Activated CD8-positive, alpha-beta T cell treated with anti-CD3 and anti-CD28 coated beads, Interleukin-2, amount 10 ng/mL, durations not matched to agents 7 days and 5 days (primary cell): ENCODE measurements around the gene CDH4. TPM values are rescaled to one million over a fixed set of nuclear protein-coding genes. Genes with fewer than 3 reads are reported as not detected.

Experiments used
- ATAC-seq: fragments of 150-1000 bp; cut with Tn5 transposase; one replicate; pipeline ENCODE4 v1.10.0; 2021; ENCODE audit warnings: moderate library complexity
- CTCF ChIA-PET: fragments of 350-600 bp; sonication (Branson Sonifier 250); formaldehyde crosslinking; loops from one replicate; lab custom pipeline; 2021; ENCODE audit warnings: antibody characterized with exemption; lab: Charles Lee
- POLR2A ChIA-PET: fragments of 350-600 bp; sonication (Branson Sonifier 250); formaldehyde crosslinking; loops from one replicate; lab custom pipeline; 2021; ENCODE audit warnings: antibody characterized with exemption; lab: Charles Lee
- DNase-seq: peaks from one replicate; pipeline ENCODE4 v3.0.0-alpha.2; 2020
- H3K27ac Mint-ChIP-seq: one replicate; pipeline ENCODE4 v1.8.0; 2021; ENCODE audit warnings: mild to moderate bottlenecking, mixed read lengths
- H3K27me3 Mint-ChIP-seq: one replicate; pipeline ENCODE4 v1.8.0; 2021; ENCODE audit warnings: low read depth, mixed read lengths
- H3K36me3 Mint-ChIP-seq: one replicate; pipeline ENCODE4 v1.8.0; 2021; ENCODE audit warnings: low read depth, mixed read lengths
- H3K4me1 Mint-ChIP-seq: one replicate; pipeline ENCODE4 v1.8.0; 2021; ENCODE audit warnings: low read depth, mixed read lengths
- H3K4me3 Mint-ChIP-seq: one replicate; pipeline ENCODE4 v1.8.0; 2021; ENCODE audit warnings: mild to moderate bottlenecking, mixed read lengths
- H3K9me3 Mint-ChIP-seq: one replicate; pipeline ENCODE4 v1.8.0; 2022; ENCODE audit warnings: mixed read lengths; ENCODE audit not compliant: insufficient read depth
- total RNA-seq, 2 experiments: library from RNA; stranded (reverse); gene quantifications; one replicate each; pipeline ENCODE4 v1.2.3, GENCODE V29; 2021

The CDH4 gene
- total RNA-seq, 2 experiments from 2014 or later, result 0.05 to 0.13 TPM

DNA sequence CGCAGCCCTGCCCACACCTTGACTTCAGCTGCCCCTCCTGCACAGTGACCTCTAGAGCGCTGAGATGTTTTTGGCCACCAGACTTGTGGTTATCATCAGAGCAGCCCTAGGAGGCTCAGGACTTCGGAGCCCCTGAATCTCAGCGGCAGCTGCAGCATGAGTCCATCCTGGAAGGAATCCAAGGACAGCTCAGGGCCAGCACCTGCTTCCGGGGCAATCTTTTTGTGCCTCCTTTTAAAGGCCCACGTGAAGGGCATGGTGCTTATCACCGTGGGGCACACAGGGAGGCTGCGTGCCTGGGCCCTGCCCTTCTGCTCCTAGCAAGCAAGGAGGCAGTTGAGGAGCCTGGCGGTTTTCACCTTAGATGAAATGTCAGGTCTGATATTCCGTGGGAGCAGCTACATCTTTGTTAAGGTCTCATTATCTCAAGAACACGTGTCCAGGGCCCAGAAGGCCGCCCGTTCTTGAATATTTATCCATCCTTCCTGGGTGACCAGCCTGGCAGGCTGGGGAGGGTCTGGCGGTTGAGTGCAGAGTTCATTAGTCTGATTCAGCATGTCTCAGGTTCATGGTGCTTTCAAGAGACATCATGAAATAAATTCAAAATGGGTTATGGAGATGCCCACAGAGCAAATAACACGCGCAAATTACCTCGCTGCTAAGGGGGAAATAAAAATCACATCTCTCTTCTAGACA is 421.2 kb downstream of the CDH4 start:
- POLR2A ChIA-PET, result no interaction called here
- ATAC-seq (no peak), DNase-seq (no peak)
- Mint-ChIP-seq H3K4me3 (no peak overlapping the region), H3K27ac (no peak overlapping the region), H3K4me1 (no peaks in the 10 kb centered on the region), H3K9me3 (no peaks in the 10 kb centered on the region), H3K36me3 (no peaks in the 10 kb centered on the region), H3K27me3 (no peaks in the 10 kb centered on the region)
- CTCF ChIA-PET, result no interaction called here

DNA sequence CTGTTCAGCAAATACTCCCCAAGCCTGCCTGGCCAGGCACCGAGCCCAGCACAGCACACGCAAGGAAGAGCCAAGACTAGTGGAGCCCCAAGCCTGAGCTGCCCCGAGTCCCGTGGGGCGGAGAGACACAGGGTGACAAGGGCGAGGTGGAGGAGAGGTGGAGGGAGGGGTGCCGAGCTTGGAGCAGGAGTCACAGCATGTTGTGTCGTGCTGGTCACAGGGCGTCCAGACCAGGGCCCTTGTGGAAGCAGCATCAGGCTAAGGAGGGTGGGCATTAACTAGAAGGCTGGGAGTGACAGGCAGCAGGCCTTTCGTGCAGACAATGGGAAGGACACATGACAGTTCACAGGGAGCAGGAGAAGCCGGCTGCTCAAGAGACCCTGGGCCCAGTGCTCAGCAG is 422.1 kb downstream of the CDH4 start:
- no peak for DNase-seq
- no peak overlapping the region for H3K27ac Mint-ChIP-seq
- H3K4me1 Mint-ChIP-seq, result no peaks in the 10 kb centered on the region
- H3K36me3 Mint-ChIP-seq, result no peaks in the 10 kb centered on the region
- H3K27me3 Mint-ChIP-seq, result no peaks in the 10 kb centered on the region
- H3K4me3 Mint-ChIP-seq, result no peak overlapping the region
- ATAC-seq, result no peak
- no peaks in the 10 kb centered on the region for H3K9me3 Mint-ChIP-seq
- ChIA-PET CTCF (no interaction called here), POLR2A (no interaction called here)

DNA sequence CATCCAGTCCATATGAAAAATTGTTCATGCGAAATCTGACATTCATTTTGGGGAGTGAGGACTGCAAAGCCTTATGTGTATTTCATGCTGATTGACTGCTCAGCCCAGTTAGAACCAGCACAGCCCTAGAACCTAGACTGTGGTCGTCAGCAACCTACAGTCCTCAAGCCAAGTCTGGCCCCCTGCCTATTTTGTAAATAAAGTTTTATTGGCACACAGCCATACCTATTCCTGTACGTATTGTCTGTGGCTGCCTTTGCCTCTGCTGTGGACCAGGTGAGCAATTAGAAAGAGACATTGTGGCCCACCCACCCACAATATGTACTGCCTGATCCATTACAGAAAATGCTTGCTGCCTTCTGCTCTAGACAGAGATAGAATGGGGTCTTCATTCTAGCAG is 422.6 kb downstream of the CDH4 start:
- DNase-seq (no peak), ATAC-seq (no peak)
- ChIA-PET POLR2A (no interaction called here), CTCF (no interaction called here)
- Mint-ChIP-seq H3K9me3 (no peaks in the 10 kb centered on the region), H3K4me3 (no peak overlapping the region), H3K27ac (no peak overlapping the region), H3K36me3 (no peaks in the 10 kb centered on the region), H3K4me1 (no peaks in the 10 kb centered on the region), H3K27me3 (no peaks in the 10 kb centered on the region)

DNA sequence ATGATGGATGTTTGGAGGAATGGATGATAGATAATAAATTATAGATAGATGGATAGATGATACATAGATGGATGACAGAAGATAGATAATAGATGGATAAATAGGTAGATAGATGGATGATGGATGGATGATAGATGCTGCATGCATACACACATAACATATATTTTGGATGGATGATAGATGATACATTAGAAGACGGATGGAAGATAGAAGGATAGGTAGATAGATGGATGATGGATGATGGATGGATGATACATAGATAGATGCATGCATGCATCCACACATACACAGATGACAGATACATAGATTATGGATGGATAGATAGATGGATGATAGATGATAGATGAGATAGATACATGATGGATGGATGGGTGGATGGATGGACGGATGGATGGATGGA is 425.9 kb downstream of the CDH4 start:
- Mint-ChIP-seq H3K27me3 (no peaks in the 10 kb centered on the region), H3K27ac (no peak overlapping the region), H3K9me3 (no peaks in the 10 kb centered on the region), H3K36me3 (no peaks in the 10 kb centered on the region), H3K4me1 (no peaks in the 10 kb centered on the region), H3K4me3 (no peak overlapping the region)
- ChIA-PET POLR2A (no interaction called here), CTCF (no interaction called here)
- DNase-seq (no peak), ATAC-seq (no peak)

DNA sequence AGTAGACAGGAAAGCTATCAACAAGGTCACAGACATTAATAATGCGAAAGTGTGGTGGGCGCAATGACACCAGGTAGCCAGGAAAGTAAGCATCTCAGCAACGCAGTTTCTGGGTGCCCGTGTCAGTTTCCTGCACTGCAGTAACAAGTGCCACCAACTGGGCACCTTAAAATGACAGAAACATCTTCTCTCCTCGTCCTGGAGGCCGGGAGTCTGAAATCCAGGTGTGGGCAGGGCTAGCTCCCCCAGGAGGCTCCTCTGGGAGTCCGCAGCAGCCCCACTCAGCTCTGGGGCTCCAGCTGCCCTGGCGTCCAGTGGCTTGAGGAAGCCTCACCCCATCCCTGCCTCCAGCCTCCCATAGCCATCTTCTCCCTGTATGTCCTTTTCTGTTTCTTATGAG is 426.4 kb downstream of the CDH4 start:
- no peak overlapping the region for H3K4me3 Mint-ChIP-seq
- no peaks in the 10 kb centered on the region for H3K27me3 Mint-ChIP-seq
- no peaks in the 10 kb centered on the region for H3K4me1 Mint-ChIP-seq
- ATAC-seq, result no peak
- no peaks in the 10 kb centered on the region for H3K9me3 Mint-ChIP-seq
- ChIA-PET POLR2A (no interaction called here), CTCF (no interaction called here)
- DNase-seq, result no peak
- H3K27ac Mint-ChIP-seq, result no peak overlapping the region
- no peaks in the 10 kb centered on the region for H3K36me3 Mint-ChIP-seq

DNA sequence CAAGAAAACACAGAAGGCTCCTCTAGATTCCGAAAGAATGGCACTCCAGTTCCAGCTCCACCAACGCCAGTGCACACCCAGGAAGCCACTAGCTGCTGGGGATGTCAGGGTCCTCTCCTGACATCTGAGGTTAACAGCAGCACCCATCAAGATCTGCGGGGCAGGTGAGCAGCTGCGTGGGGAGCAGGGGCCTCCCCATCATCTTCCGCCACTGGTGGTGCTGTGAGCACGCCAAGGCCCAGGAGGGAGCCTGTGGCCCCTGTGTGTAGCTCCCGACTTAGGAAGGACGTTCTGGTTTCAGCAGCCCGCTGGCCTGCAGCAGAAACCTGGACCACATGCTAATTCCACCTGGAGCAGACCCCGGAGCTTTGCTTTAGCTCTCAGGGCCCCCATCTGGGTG is 427.4 kb downstream of the CDH4 start:
- ATAC-seq (no peak), DNase-seq (no peak)
- H3K4me1 Mint-ChIP-seq, result no peaks in the 10 kb centered on the region
- CTCF ChIA-PET, result no interaction called here
- no peaks in the 10 kb centered on the region for H3K36me3 Mint-ChIP-seq
- H3K4me3 Mint-ChIP-seq, result no peak overlapping the region
- H3K27me3 Mint-ChIP-seq, result no peaks in the 10 kb centered on the region
- no peaks in the 10 kb centered on the region for H3K9me3 Mint-ChIP-seq
- POLR2A ChIA-PET, result no interaction called here
- H3K27ac Mint-ChIP-seq, result no peak overlapping the region

DNA sequence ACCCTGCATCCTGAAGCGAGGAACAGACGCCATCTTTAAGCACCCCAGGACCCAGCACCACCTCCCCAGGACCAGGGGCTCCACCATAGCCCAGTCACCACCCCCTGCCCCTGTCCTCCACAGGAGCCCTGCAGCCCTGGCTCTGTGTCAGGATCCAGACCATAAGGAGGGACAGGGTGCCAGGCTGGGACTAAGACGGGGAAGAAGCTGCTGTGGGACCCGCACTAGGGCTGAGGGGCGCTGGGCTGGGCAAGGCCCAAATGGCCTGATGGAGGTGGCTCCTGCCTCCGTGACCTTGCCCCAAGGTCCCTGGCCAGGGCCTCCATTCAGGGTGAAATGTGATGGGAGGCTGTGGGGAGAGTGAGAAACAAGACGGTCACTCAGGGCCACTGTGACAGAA is 428.0 kb downstream of the CDH4 start:
- ChIA-PET CTCF (no interaction called here), POLR2A (no interaction called here)
- Mint-ChIP-seq H3K27me3 (no peaks in the 10 kb centered on the region), H3K36me3 (no peaks in the 10 kb centered on the region), H3K9me3 (no peaks in the 10 kb centered on the region), H3K27ac (no peak overlapping the region), H3K4me3 (no peak overlapping the region), H3K4me1 (no peaks in the 10 kb centered on the region)
- ATAC-seq, result no peak
- DNase-seq, result no peak

DNA sequence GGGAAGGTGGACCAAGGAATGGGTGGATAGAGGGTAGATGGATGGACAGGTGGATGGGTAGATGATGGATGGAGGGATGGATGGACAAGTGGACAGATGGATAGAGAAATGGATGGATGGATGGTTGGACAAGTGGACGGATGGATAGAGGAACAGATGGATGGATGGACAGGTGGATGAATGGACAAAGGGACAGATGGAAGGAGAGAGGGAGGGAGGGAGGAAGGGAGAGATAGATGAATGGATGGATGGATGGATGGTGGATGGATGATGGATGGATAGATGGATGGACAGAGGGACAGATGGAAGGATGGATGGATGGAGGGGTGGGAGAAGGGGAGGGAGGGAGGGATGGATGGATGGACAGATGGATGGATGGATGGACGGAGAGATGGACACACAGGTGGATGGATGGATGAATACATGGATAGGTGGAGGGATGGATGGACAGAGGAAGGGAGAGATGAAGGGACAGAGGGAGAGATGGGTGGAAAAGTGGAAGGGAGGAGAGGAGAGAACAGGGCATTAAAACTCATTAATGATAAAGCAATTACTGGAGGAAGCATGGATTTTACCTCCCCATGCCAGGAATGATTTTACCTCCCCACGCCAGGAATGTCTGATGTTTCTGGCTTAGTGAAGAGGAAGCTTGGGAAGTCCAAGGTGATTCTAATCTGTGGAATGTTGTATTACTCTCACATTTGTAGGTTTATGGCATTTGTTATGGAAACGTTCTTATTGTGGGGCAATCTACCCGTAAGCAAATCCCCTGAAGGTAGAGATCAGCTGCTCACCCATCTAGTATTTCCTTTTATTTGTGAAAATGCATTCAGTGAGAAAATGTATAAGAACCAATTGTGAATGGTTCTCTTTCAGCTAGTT is 430.3 kb downstream of the CDH4 start:
- ChIA-PET POLR2A (no interaction called here), CTCF (no interaction called here)
- no peak for ATAC-seq
- H3K27me3 Mint-ChIP-seq, result no peaks in the 10 kb centered on the region
- H3K4me3 Mint-ChIP-seq, result no peak overlapping the region
- DNase-seq, result no peak
- no peaks in the 10 kb centered on the region for H3K9me3 Mint-ChIP-seq
- H3K27ac Mint-ChIP-seq, result no peak overlapping the region
- H3K4me1 Mint-ChIP-seq, result no peaks in the 10 kb centered on the region
- no peaks in the 10 kb centered on the region for H3K36me3 Mint-ChIP-seq

DNA sequence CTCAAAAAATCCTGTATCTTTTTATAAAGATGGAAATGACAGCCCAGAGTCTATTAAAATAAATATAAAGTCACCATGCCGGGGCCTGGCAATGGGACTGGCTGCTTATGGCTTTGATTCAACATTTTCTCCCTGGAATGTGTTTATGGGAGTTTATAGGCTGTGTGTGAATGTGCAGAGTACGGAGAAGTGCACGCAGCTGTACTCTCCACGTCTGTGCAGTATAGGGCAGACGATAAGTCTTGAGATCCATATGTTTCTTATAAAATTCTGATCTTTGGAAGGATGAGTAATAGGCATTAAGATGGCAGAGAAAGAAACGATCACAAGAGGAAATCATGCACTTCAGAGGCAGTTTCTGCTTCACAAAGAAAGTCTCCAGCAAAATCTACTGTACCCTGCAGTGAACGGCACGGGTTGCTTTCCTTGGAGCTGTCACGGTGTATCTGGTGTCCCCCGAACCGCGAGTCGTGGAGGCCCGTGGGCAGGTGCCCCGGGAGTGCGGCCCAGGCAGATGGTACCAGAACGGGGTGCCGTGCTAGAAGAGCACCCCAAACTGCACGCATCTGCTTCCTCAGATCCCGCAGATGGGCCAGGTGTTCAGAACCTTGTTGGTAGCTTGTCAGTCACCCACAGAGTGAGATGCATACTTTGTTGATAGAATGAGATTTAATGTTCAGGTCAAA is 431.1 kb downstream of the CDH4 start:
- no peaks in the 10 kb centered on the region for H3K36me3 Mint-ChIP-seq
- H3K27ac Mint-ChIP-seq, result no peak overlapping the region
- ATAC-seq (no peak), DNase-seq (no peak)
- no peaks in the 10 kb centered on the region for H3K9me3 Mint-ChIP-seq
- H3K4me1 Mint-ChIP-seq, result no peaks in the 10 kb centered on the region
- peaks cover under 1% of the 10 kb centered on the region for H3K27me3 Mint-ChIP-seq
- H3K4me3 Mint-ChIP-seq, result no peak overlapping the region
- ChIA-PET CTCF (no interaction called here), POLR2A (no interaction called here)

DNA sequence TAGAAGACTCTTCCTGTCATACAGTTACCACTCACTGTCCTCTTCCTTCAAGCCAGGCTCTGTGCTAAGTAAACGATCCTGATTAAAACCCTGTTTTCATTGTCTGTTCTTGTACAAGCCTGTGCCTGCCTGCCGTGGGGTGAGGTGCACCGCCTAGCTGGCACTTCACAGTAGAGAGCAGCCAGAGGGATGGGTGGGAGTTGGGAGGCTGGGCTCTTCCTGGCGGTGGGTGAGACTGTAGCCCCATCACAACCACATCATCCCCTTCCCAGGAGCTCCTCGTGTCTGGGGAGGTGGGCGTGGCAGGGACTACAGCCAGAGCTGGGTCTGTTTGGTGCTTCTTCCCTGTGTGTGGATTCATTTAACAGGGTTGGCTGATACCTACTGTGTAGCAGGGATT is 431.7 kb downstream of the CDH4 start:
- Mint-ChIP-seq H3K4me3 (no peak overlapping the region), H3K27me3 (peaks cover 2% of the 10 kb centered on the region), H3K27ac (no peak overlapping the region), H3K36me3 (no peaks in the 10 kb centered on the region), H3K9me3 (no peaks in the 10 kb centered on the region), H3K4me1 (no peaks in the 10 kb centered on the region)
- DNase-seq (no peak), ATAC-seq (no peak)
- POLR2A ChIA-PET, result no interaction called here
- CTCF ChIA-PET, result no interaction called here

DNA sequence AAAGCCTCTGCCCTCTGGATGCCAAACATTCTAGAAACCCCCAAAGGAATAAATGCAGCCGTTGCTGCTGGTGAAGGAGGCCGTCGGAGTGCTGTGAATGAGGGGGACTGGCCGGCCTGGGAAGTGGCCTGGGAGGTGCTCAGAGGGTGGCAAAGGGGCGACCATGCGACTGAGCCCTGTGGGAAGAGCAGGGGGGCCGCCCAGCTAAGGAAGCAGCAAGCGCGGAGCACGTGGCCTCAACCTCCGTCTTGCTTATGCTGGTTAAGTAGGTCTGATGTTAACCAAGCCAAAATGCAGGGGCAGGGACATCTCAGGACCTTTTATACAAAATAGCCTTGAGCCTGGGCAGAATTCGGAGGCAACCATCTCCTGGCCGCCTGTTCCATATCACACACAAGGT is 432.1 kb downstream of the CDH4 start:
- DNase-seq (no peak), ATAC-seq (no peak)
- Mint-ChIP-seq H3K27ac (no peak overlapping the region), H3K27me3 (peaks cover 2% of the 10 kb centered on the region), H3K9me3 (no peaks in the 10 kb centered on the region), H3K4me3 (no peak overlapping the region), H3K36me3 (no peaks in the 10 kb centered on the region), H3K4me1 (no peaks in the 10 kb centered on the region)
- ChIA-PET CTCF (no interaction called here), POLR2A (no interaction called here)

DNA sequence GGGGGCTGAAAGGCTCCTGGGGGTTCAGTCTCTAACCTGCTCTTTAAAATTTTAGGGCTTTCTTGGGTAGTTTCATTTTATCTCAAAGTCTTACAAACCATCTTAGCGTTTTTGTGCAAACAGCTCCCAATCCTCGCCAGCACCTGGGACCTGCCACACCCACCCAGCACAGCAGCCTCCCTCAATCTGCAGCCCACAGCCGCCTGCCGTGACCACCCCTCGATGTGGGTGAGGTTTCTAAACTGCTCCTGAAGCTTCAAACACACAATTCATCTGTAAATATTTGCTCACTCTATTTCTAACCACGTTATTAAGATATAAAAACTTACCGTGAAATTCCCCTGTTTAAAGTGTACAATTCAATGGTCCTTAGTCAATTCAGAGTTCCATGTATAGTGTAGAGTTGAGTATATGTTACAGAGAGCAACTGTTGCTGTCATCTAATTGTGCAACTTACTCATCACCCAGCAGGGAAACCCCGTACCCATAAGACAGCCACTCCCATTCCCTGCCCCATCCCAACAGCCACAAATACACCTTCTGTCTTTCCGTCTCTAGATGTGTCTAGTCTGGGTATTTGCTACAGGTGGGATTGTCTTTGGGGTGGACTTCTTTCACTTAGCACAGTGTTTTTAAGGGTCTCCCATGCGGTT is 432.6 kb downstream of the CDH4 start:
- Mint-ChIP-seq H3K27ac (no peak overlapping the region), H3K4me1 (no peaks in the 10 kb centered on the region), H3K9me3 (no peaks in the 10 kb centered on the region), H3K4me3 (no peak overlapping the region), H3K27me3 (peaks cover 2% of the 10 kb centered on the region), H3K36me3 (no peaks in the 10 kb centered on the region)
- ChIA-PET POLR2A (no interaction called here), CTCF (no interaction called here)
- ATAC-seq (no peak), DNase-seq (no peak)
